ENCODE data around the gene MBD3L5.
"Not testable (repeated sequence)": the region's sequence is repeated elsewhere in the genome, so short reads cannot be mapped to it uniquely, and the experiment has no call there.

MBD3L5 gene

DNA sequence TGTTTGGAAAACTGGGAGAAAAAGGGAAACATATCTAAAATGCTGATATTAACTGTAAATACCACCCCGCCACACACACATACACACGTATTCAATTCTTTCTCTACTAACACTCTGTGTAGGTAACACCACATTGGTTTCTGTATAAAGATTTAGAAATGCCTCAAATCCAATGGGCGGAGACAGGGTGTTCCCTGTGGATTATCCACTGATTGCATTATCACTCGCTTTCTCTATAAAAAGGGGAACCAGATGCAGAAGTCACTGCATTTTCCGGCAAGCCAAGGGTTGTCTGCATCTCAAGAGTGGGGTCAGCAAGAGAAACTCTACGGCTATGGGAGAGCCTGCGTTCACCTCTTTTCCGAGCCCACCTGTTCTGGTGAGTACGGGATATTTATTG, at the start of gene MBD3L5:
MBD3L5 (plus strand) TSS at position 301 of the 400 bp plus-strand sequence; CDS start at position 335, 34 bp downstream.
- DNase-seq (ENCODE audit: low spot score): not testable (repeated sequence)

GRCh38 chr19:6983448-6983847, 46.9 kb upstream of the MBD3L5 start:
- DNase-seq (ENCODE audit: low spot score): no peak

DNA sequence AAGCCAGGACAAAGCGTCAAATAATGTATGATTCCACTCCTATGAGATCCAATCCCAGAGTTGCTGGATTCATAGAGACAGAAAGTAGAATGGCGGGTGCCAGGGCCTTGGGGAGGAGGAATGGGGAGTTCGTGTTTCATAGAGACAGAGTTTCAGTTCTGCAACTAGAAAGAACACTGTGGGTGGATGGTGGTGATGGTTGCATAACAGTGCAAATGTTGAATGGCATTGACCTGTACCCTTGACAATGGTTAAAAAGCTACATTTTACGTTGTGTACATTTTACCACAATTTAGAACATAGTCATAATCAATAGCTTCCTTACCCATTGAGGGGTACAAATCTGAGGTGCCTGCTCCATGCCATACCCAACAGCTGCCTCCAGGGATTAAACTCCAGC, 42.5 kb upstream of the MBD3L5 start:
- DNase-seq (ENCODE audit: low spot score): no peak

- DNase-seq (ENCODE audit: low spot score): no peak
Observed at GRCh38 chr19:6988257-6988656, 42.1 kb upstream of the MBD3L5 start.

- no peak for DNase-seq (ENCODE audit: low spot score)
Observed at GRCh38 chr19:6995054-6995453, 35.3 kb upstream of the MBD3L5 start.

DNA sequence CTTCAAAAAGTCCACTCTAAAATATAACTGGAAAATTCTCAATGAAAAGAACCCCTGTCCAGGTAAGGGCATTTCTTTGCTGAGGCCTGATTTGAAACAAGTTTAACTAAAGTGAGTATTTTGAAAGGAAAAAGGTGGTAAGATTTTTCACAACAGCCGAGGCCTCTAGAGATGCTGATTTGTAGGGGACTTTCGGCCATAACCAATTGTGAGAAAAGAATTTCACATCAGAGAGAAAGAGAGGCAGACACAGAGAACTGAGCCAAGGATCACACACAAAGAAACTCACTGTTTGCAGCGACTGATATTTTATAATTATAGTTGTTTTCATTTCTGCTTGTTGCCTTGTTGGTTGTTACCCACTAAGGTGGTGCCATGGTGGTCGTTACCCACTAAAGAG, 33.6 kb upstream of the MBD3L5 start:
- DNase-seq (ENCODE audit: low spot score): no peak

DNA sequence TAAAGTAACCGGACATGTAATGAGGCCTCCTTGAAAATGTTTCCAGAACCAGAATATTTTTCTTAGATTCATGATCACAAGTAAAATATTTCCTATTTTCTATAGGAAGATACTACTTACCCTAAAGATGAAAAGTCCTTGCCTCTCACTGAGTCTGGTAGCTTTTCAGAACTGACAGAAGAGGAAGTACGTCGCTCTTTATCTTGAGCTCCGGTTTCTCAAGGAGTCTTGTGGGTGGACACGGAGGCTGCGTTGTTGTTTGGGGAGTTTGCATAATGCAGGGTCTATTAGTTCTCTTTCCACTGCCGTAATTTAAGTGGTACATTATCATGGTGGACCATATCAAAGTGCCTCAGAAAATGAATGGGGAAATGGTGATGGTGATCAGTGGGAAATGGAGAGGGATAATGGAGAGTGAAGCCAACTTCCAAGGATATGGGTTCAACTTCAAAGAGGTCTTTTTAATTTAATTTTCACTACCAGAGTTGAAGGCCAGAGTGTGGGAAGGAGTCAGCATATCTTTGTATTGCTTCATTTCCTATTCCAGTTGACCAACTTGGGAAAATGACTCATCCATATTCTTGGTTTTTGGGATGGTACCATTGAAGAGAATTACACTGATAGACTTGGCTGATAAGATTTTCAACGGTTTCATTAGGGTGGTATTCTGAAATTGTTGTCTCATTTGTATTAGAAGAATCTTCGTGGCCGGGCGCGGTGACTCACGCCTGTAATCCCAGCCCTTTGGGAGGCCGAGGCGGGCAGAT, 32.5 kb upstream of the MBD3L5 start:
- DNase-seq (ENCODE audit: low spot score): no peak

DNA sequence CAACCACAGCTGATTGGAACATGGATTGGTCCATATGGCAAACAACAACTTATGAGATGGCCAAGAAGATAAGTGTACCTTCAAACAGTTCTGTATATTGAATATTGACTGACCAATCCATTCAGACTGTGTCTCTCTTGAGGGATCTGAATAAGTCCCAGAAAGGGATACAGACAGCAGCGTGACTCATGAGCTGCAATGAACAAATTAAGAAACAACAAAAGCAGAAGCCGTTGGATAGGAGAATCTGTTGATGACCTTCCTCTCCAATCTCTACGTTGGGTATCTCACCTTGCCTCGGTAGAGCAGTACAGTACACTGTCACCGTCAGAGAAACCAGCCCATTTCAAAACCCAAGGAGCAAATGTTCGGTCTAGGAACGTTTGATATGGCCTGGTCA, 30.4 kb upstream of the MBD3L5 start:
- no peak for DNase-seq (ENCODE audit: low spot score)

- DNase-seq (ENCODE audit: low spot score): no peak
Observed at GRCh38 chr19:7000333-7000732, 30.0 kb upstream of the MBD3L5 start.

DNA sequence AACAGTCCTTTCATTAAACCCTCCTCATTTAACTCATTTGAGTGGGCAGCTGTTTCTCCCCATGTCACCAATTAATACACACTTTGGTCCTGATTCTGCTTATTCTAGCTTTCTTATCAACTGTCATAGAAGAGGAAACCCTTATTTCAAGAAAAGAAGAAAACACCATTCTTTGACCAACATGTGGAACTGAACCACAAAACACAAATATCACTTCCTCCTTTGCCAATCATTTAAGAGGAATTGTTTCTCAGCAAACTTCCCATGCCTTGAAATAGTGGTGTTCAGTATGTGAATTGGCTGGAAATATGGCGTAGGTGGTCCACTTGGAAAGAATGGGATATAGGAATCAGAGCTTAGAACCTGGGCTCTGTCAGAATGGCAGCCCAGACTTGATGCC, 29.6 kb upstream of the MBD3L5 start:
- DNase-seq (ENCODE audit: low spot score): no peak

GRCh38 chr19:7004313-7004931, 26.0 kb upstream of the MBD3L5 start:
- peak; percentile 24 for DNase-seq (ENCODE audit: low spot score)

DNA sequence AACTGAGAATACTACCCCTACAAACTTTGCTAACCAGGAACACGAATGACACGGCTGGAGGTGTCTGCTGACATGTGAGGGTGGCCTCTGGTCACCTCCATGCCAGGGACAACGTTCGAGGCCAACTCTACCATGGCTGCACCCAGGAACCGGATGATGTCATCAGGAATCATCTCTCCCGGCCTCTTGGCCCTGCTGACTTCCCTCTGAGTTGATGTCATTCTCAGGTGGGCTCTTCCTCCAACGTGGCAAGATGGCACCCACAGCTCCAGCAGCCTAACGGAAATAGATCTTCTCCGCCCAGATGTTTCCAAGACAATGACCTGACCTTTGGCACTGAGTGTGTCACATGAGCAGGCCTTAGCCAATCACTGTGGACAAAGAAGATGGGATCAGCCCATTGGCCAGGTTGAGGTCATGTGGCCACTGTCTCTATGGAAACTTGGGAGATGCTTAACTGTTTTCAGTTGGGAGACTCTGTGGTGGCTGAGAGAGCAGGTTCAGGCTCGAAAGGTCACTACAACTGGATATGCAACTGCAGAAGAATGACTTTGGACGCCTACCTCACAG, 24.2 kb upstream of the MBD3L5 start:
- DNase-seq (ENCODE audit: low spot score): no peak

DNA sequence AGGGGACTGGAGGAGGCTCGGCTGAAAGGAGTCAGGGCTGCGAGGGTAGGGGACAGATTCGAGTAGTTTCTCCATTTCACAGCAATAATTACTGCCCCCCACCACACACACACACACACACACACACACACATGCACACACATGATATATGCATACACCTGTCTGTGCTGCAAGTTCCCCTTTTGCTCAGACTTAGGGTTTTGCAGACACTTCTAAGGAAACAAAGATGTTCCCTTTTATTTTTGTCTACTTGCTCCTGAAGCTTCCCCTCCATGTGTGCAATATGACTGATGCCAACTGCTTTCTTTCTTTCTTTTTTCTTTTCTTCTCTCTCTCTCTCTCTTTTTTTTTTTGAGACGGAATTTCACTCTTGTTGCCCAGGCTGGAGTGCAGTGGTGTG, 22.5 kb upstream of the MBD3L5 start:
- DNase-seq (ENCODE audit: low spot score): no peak

- DNase-seq (ENCODE audit: low spot score): no peak
Observed at GRCh38 chr19:7010722-7011593, 19.4 kb upstream of the MBD3L5 start.

DNA sequence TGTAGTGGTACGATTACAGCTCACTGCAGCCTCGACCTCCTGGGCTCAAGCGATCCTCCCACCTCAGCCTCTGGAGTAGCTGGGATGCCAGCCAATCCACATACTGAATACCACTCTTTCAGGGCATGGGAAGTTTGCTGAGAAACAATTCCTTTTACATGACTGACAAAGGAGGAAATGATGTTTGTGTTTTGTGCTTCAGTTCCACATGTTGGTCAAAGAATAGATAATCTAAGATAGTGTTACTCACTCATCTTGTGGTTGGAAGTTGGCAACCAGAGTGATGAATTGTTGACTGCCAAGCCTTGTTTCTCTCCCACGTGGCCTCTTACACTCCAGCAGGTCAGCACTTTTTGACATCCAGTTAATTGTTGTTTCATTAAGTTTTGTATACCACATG, 16.7 kb upstream of the MBD3L5 start:
- DNase-seq (ENCODE audit: low spot score): no peak

- DNase-seq (ENCODE audit: low spot score): no peak
Observed at GRCh38 chr19:7018828-7019227, 11.6 kb upstream of the MBD3L5 start.

DNA sequence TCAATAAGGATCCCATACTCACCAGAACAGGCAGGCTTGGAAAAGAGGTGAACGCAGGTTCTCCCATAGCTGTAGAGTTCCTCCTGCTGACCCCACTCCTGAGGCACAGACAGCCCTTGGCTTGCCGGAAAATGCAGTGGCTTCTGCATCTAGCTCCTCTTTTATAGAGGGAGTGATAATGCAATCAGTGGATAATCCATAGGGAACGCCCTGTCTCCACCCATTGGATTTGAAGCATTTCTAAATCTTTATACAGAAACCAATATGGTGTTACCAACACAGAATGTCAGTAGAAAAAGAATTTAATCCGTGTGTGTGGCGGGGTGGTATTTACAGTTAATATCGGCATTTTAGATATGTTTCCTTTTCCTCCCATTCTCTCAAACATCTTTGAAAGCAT, 9.0 kb upstream of the MBD3L5 start, which contains the start of gene MBD3L2B:
MBD3L2B (minus strand) TSS at position 101 of the 400 bp plus-strand sequence; CDS start at position 67, 34 bp downstream.
- DNase-seq (ENCODE audit: low spot score): not testable (repeated sequence)

DNA sequence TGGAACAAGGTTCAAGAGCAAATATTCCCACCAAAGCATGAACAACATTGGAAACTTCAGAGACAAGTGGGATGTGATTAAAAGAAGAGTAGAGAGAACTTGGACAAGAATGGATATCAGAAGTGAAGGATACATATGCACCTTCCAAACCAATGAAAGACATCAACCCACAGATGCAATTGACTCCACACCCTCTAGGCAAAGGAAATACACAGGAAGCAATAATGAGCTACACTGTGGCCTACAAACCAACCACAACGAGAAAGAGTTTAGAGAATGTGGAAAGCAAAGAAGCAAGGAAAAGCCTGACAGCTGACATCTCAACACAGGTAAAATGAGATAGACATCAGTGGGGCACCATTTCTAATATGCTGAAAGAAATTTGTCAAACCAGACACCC, 1.6 kb upstream of the MBD3L5 start:
- not testable (repeated sequence) for DNase-seq (ENCODE audit: low spot score)

GRCh38 chr19:7040079-7040478, 9.7 kb downstream of the MBD3L5 start, which contains the start of gene MBD3L4:
MBD3L4 (minus strand) TSS chr19:7040179; CDS start chr19:7040144, 35 bp downstream.
- not testable (repeated sequence) for DNase-seq (ENCODE audit: low spot score)

DNA sequence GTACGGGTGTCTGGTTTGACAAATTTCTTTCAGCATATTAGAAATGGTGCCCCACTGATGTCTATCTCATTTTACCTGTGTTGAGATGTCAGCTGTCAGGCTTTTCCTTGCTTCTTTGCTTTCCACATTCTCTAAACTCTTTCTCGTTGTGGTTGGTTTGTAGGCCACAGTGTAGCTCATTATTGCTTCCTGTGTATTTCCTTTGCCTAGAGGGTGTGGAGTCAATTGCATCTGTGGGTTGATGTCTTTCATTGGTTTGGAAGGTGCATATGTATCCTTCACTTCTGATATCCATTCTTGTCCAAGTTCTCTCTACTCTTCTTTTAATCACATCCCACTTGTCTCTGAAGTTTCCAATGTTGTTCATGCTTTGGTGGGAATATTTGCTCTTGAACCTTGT, 11.2 kb downstream of the MBD3L5 start:
- DNase-seq (ENCODE audit: low spot score): not testable (repeated sequence)

DNA sequence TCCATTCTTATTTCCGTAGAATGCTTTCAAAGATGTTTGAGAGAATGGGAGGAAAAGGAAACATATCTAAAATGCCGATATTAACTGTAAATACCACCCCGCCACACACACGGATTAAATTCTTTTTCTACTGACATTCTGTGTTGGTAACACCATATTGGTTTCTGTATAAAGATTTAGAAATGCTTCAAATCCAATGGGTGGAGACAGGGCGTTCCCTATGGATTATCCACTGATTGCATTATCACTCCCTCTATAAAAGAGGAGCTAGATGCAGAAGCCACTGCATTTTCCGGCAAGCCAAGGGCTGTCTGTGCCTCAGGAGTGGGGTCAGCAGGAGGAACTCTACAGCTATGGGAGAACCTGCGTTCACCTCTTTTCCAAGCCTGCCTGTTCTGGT, 18.6 kb downstream of the MBD3L5 start, which contains the start of gene MBD3L2:
MBD3L2 (plus strand) TSS at position 301 of the 400 bp plus-strand sequence; CDS start at position 354, 53 bp downstream.
- DNase-seq (ENCODE audit: low spot score): not testable (repeated sequence)

GRCh38 chr19:7051421-7051820, 21.0 kb downstream of the MBD3L5 start:
- DNase-seq (ENCODE audit: low spot score): not testable (repeated sequence)
